Measurements from ENCODE around the gene EPS8L2.

- TF ChIP-seq POLR2A (IDR thresholded peaks at IDR 0.05) (no peak), CTCF (IDR thresholded peaks at IDR 0.05) (no peak), EP300 (IDR thresholded peaks at IDR 0.05) (no peak)
Measured at GRCh38 chr11:690738-691633, 15.0 kb upstream of the EPS8L2 start.
